ENCODE data around the gene KRTAP10-6.
"Not testable (repeated sequence)": the region's sequence is repeated elsewhere in the genome, so short reads cannot be mapped to it uniquely, and the experiment has no call there.

KRTAP10-6 gene

DNA sequence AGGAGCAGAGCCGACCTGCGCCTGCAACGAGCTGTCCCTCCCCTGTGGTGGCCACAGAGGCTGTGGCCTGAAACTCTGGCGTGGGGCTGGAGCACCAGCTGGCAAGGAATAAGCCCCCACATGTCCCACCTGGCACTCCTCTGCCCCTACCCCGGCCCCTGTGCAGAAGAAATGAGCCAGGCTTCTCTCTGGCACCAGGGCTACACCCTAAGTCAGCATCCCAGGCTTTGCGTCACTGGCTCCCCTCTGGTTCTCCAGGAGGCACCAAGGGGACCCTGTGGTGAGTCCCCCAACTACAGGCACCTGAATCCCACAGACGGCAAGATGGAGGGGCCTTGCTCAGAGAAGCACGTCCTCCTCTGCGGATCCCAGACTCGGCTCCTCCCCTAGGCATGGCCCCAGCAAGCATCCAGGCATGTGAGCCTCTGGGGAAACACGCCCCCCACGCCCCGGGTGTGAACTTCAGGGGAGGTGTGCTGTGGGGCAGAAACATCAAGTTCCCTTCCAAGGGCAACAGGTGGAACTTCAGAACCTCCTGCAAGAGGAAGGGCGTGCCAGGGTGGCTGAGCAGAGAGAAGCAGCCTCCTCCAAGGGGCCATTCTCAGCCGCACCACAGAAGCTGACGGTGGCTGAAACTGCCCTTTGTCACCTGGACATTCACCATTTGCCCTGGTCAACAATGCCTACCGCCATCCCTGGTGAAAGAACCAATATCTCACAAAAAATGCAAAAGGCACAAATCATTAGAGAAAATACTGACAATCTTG, 11.0 kb upstream of the KRTAP10-6 start:
- no peak for DNase-seq (ENCODE audit: low read depth)
- TF ChIP-seq, protein P1, sequence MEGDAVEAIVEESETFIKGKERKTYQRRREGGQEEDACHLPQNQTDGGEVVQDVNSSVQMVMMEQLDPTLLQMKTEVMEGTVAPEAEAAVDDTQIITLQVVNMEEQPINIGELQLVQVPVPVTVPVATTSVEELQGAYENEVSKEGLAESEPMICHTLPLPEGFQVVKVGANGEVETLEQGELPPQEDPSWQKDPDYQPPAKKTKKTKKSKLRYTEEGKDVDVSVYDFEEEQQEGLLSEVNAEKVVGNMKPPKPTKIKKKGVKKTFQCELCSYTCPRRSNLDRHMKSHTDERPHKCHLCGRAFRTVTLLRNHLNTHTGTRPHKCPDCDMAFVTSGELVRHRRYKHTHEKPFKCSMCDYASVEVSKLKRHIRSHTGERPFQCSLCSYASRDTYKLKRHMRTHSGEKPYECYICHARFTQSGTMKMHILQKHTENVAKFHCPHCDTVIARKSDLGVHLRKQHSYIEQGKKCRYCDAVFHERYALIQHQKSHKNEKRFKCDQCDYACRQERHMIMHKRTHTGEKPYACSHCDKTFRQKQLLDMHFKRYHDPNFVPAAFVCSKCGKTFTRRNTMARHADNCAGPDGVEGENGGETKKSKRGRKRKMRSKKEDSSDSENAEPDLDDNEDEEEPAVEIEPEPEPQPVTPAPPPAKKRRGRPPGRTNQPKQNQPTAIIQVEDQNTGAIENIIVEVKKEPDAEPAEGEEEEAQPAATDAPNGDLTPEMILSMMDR (IDR thresholded peaks at IDR 0.05; ENCODE audit: control insufficient read depth, insufficient read depth, low read depth, low read length, missing control alignments): no peak
- no peak overlapping the region for H3K4me3 ChIP-seq (ENCODE audit: control insufficient read depth, low read depth, low read length)

DNA sequence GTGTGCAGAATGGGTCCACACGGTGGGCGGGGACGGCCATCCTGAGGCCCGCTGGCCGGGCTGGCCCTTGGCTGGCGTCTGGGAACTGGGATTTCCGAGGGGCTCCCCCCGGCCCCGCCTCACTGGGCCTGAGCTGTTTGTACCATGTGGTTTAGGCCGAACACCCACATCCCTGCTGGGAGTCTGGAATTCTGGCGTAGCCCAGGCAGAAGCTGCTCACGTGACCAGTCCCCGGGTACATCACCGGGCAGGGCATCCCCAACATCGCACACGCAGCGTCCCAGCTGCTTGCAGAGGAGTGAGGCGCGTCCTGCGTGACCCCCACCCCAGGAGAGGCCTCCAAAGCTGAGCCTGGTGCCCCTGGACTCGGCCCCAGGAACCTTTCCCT, 10.2 kb upstream of the KRTAP10-6 start:
- no peak overlapping the region for H3K4me3 ChIP-seq (ENCODE audit: control insufficient read depth, low read depth, low read length)
- TF ChIP-seq, protein P1 (IDR thresholded peaks at IDR 0.05; ENCODE audit: control insufficient read depth, insufficient read depth, low read depth, low read length, missing control alignments): no peak
- DNase-seq (ENCODE audit: low read depth): no peak

DNA sequence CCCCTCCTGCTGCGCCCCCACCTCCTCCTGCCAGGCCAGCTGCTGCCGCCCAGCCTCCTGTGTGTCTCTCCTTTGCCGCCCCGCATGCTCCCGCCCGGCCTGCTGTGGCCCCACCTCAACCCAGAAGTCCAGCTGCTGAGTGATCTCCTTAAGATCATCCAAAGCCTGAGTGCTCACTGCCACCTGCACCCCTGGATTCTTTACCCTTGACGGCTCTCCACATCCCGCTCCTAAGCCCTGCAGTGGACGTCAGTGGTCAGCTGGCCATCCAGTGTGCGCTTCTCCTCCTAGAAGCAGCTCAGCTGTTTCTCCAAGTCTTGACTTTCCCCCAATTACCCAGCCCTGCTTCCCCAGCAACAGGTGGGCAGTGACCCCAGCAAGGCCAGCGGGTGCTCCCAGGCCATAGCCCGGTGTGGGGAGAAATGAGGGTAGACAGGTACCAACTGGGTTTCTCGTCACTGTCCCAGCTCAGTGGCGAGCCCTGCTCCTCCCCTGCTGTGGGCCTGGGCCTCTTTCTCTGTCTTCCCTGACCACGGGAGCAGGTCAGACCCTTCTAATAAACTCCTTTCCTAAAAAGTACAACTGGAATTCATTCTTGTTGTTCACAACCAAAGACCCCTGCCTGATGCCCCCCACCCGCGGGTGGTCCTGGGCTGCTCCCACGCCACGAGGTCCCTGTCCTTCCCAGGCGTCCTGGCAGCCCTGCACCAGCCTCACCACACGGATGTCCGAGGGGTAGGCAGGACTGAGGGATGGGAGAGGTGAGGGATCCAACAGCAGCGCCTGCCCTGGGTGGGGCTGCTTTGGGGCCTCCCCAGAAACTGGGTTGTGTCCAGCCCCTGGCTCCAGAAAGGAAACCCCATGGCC, 9.5 kb upstream of the KRTAP10-6 start:
- DNase-seq (ENCODE audit: low read depth): no peak
- H3K4me3 ChIP-seq (ENCODE audit: control insufficient read depth, low read depth, low read length): no peak overlapping the region
- TF ChIP-seq, protein P1 (IDR thresholded peaks at IDR 0.05; ENCODE audit: control insufficient read depth, insufficient read depth, low read depth, low read length, missing control alignments): no peak

DNA sequence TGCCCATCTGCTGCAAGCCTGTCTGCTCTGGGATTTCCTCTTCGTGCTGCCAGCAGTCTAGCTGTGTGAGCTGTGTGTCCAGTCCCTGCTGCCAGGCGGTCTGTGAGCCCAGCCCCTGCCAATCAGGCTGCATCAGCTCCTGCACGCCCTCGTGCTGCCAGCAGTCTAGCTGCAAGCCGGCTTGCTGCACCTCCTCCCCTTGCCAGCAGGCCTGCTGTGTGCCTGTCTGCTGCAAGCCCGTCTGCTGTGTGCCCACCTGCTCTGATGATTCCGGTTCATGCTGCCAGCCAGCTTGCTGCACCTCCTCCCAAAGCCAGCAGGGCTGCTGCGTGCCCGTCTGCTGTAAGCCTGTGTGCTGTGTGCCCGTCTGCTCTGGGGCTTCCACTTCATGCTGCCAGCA, 8.8 kb upstream of the KRTAP10-6 start:
- H3K4me3 ChIP-seq (ENCODE audit: control insufficient read depth, low read depth, low read length); DNase-seq (ENCODE audit: low read depth): not testable (repeated sequence)

DNA sequence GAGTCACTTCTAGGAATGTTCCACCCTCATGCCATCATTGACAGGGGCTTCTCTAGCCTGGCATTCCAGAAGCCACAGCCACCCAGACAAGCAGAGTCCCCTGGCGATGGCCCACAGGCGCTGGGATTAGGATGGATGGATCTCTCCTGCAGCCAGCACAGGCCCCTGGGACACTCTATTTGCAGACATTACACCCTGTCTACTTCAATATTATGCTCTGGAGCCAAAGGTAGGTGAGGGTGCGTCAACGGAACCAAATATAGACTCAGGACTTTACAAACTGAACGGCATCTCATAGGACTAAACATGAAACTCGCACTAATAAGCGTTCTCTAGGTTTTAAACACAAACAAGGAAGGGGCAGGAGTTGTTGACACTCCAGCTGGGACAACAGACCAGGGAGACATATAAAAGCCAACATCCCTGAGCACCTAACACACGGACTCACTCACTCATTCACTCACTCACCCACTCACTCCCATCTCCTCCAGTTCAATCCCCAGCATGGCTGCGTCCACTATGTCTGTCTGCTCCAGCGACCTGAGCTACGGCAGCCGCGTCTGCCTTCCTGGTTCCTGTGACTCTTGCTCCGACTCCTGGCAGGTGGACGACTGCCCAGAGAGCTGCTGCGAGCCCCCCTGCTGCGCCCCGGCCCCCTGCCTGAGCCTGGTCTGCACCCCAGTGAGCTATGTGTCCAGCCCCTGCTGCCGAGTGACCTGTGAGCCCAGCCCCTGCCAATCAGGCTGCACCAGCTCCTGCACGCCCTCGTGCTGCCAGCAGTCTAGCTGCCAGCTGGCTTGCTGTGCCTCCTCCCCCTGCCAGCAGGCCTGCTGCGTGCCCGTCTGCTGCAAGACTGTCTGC, 8.0 kb upstream of the KRTAP10-6 start, which contains the start of gene KRTAP10-7:
TSS of gene KRTAP10-7 (plus strand) at position 480 of the 861 bp plus-strand sequence. CDS start at position 505, 25 bp downstream.
- H3K4me3 ChIP-seq (ENCODE audit: control insufficient read depth, low read depth, low read length); DNase-seq (ENCODE audit: low read depth): not testable (repeated sequence)

DNA sequence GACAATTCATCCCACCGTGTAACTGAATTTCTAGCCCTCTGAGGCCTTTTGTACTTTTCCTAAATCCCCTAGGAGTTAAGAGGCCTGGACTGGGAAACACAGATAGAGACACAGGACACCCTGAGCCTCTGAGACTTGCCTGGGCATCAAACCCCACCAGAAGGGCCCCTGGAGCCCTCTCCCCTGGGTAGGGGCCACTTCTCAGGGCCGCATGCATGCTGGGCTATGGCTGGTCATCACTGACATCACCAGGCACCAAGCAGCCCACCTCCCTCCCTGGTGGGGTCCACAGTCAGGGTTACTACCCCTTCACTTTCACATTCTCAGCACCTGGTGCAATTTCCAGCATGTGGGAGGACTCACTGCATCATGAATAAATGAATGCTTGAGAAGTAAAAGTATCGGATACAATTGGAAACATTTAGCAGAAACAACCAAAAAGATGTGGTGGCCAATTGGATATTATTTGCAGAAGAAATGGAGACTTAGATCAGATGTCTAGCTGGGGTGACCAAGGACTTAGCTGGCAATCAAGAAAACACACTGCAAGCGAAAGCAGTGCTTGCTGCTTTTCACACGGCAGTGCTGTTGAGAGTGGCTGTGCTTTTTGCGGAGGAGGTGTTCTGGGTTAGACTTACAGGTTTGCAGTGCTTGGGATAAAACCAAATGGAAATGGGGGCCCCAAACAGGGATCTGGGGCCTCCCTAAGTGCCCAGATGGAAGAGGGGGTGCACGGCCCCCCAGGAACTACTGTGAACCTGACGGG, 7.1 kb upstream of the KRTAP10-6 start:
- no peak overlapping the region for H3K4me3 ChIP-seq (ENCODE audit: control insufficient read depth, low read depth, low read length)
- no peak for DNase-seq (ENCODE audit: low read depth)
- TF ChIP-seq, protein P1 (IDR thresholded peaks at IDR 0.05; ENCODE audit: control insufficient read depth, insufficient read depth, low read depth, low read length, missing control alignments): no peak

DNA sequence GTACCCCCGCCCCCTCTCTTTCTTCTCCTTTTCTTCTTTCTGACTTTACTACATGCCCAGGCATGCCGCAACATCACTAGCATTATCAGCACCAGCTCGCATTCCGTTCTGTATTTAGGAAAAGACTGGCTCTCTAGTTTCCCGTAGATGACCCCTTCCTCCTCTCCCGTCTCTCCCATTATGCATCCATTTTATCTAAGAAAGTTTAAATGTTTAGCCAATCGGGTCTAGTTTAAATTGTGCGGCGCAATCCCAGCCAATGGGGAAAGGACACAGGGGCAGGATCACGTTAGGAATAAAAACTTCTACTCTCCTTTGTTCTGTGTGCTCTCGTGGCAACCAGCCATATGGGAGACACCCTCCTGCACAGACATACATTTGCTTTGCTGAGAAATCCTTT, 5.8 kb upstream of the KRTAP10-6 start:
- DNase-seq (ENCODE audit: low read depth): no peak
- TF ChIP-seq, protein P1 (IDR thresholded peaks at IDR 0.05; ENCODE audit: control insufficient read depth, insufficient read depth, low read depth, low read length, missing control alignments): no peak

More for the DNA sequence above, 5.8 kb upstream of the KRTAP10-6 start:
- no peak overlapping the region for H3K4me3 ChIP-seq (ENCODE audit: control insufficient read depth, low read depth, low read length)

Measured in AG09309 (cell line).